SK-N-DZ (cell line): ENCODE measurements around the gene SCMH1.

ENCODE experiments used
- DNase-seq: peaks from one replicate; pipeline ENCODE4 v3.0.0-alpha.2; 2015; ENCODE audit warnings: low spot score

SCMH1 gene

GRCh38 chr1:41100170-41100569 is 141.9 kb downstream of the SCMH1 start:
- DNase-seq: no peak

- DNase-seq: no peak
These were observed 143.2 kb downstream of the SCMH1 start for GRCh38 chr1:41098730-41099460.

GRCh38 chr1:41097105-41097504 is 145.0 kb downstream of the SCMH1 start:
- no peak for DNase-seq

GRCh38 chr1:41093826-41094225 is 148.3 kb downstream of the SCMH1 start:
- no peak for DNase-seq

- no peak for DNase-seq
These were observed 155.2 kb downstream of the SCMH1 start for GRCh38 chr1:41086921-41087320.

- no peak for DNase-seq
These were observed 163.5 kb downstream of the SCMH1 start for GRCh38 chr1:41078616-41079015.

- no peak for DNase-seq
These were observed 163.9 kb downstream of the SCMH1 start for GRCh38 chr1:41078193-41078592.

- no peak for DNase-seq
These were observed 168.1 kb downstream of the SCMH1 start for GRCh38 chr1:41073971-41074370.

GRCh38 chr1:41072051-41072450 is 170.1 kb downstream of the SCMH1 start:
- no peak for DNase-seq

GRCh38 chr1:41056907-41057306 is 185.2 kb downstream of the SCMH1 start:
- no peak for DNase-seq

GRCh38 chr1:41053316-41053715 is 188.8 kb downstream of the SCMH1 start:
- no peak for DNase-seq

GRCh38 chr1:41051022-41051421 is 191.1 kb downstream of the SCMH1 start:
- no peak for DNase-seq

GRCh38 chr1:41048540-41048939 is 193.6 kb downstream of the SCMH1 start:
- no peak for DNase-seq

- no peak for DNase-seq
These were observed 195.7 kb downstream of the SCMH1 start for GRCh38 chr1:41046347-41046775.

GRCh38 chr1:41045740-41046139 is 196.4 kb downstream of the SCMH1 start:
- DNase-seq: no peak

GRCh38 chr1:41044187-41044586 is 197.9 kb downstream of the SCMH1 start:
- DNase-seq: no peak

GRCh38 chr1:41041614-41042270 is 200.4 kb downstream of the SCMH1 start:
- DNase-seq: no peak

GRCh38 chr1:41038110-41038509 is 204.0 kb downstream of the SCMH1 start:
- DNase-seq: no peak

GRCh38 chr1:41037116-41037903 is 204.8 kb downstream of the SCMH1 start:
- DNase-seq: no peak

- DNase-seq: no peak
These were observed 208.8 kb downstream of the SCMH1 start for GRCh38 chr1:41033272-41033671.

- DNase-seq: no peak
These were observed 210.0 kb downstream of the SCMH1 start for GRCh38 chr1:41032147-41032546.

GRCh38 chr1:41030872-41031616 is 211.1 kb downstream of the SCMH1 start:
- DNase-seq: no peak
